ENCODE measurements around the gene DHRS4.

DHRS4 gene

DNA sequence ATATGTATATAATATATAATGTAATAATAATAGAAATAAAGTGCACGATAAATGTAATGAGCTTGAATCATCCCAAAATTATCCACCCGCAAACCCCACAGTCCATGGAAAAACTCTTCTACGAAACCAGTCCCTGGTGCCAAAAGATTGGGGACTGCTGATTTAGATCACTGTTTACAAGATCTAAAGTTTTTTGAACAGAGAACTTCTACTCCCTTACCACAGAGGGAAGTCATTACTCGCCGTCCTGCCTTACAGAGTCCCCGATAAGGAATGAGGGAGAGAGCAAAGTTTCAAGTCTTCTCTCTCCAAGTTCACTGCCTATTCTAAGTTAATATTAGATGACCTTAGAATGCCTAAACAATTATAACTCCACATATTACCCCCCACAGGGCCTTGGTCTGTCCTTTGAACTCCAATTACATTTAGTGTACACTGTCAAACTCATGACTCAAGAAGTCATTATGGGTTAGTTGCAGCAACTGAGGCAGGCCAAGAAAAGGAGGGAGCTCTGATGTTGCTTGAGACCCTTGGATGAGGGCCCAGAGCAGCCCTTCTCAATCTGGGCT, 21.8 kb upstream of the DHRS4 start:
- TF ChIP-seq CTCF (IDR thresholded peaks at IDR 0.05; ENCODE audit: insufficient read depth, low read length, missing control alignments): no peak
- ChIA-PET POLR2A (no interaction called here), CTCF (interaction anchor here (0.9 to 7.3 kb wide), 8 partner anchors 9 to 343 kb away, joined by 3 to 108 read pairs (median 12); no protein-coding TSS in a partner anchor)
- H3K4me3 ChIP-seq (ENCODE audit: low read depth, low read length): no peak overlapping the region
- DNase-seq (ENCODE audit: low read depth, low spot score): no peak

DNA sequence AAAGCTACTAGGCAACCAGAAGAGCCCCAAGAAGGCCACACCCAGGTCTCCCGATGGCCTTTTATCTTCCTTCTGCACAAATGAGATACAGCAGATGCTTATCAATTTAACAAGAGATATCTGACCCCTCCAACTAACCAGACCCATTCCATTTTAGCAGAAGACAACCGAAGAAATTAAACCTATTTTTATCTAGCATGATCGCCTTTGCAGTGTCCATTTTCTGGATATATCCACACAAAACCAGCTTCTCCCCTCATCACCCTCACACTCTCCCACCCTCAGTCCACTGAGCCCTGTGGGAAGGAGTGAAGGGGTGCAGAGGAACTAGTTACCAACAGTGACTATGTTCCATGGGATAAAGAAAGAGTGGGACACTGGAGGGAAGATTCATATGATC, 20.9 kb upstream of the DHRS4 start:
- ChIA-PET POLR2A (no interaction called here), CTCF (interaction anchor here (1.2 to 7.3 kb wide), 7 partner anchors 8 to 344 kb away, joined by 3 to 108 read pairs (median 8); no protein-coding TSS in a partner anchor)
- DNase-seq (ENCODE audit: low read depth, low spot score): no peak
- no peak overlapping the region for H3K4me3 ChIP-seq (ENCODE audit: low read depth, low read length)
- TF ChIP-seq CTCF (IDR thresholded peaks at IDR 0.05; ENCODE audit: insufficient read depth, low read length, missing control alignments): no peak

DNA sequence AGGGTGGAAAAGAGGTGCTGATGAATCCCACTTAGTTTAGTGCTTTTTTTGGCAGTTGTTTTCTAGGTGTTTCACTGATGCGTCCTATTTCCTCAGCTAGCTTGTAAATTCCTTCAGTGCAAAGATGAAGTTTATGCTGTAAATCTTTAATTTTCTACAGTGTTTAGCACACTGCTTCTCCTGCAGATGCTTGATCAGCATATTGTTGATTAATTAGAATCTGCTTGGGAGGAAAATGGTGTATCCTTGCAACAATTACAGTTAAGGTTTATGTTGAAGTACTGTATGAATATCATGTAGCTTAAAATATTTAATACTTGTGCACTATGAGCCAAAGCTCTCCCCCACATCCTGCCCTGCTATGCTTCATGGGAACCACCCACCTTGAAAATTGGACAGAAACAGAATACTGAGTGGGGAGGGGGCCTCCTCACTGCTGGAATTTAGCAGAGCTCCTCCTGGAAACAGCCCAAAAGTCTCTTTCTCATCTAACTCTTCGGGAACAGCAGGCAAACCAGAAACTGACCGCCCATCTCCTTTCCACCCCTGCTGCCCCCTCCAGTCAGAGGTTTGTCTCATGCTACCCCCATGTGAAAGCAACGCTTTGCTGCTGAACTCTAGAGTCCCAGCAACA, 20.3 kb upstream of the DHRS4 start:
- POLR2A ChIA-PET: no interaction called here

DNA sequence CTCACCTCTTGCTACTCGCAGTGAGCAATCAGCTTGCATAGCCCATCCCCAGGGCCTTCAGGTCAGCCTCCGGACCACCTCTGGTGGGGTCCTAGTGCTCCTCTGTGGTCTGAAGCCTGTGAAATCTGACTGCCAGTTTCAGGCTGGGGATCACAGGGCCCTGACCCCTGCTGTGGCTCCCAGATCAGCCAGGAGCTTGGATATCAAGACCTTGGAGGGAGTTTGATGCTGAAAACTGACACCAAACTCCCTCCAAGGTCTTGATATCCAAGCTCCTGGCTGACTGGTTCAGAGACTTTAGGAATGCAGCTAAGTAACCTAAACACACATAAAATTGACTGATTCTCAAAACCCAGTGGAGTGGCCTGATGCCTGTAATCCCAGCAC, 19.8 kb upstream of the DHRS4 start:
- POLR2A ChIA-PET: no interaction called here

More for the DNA sequence above, 20.3 kb upstream of the DHRS4 start:
- no peak for TF ChIP-seq CTCF (IDR thresholded peaks at IDR 0.05; ENCODE audit: insufficient read depth, low read length, missing control alignments)
- DNase-seq (ENCODE audit: low read depth, low spot score): no peak
- H3K4me3 ChIP-seq (ENCODE audit: low read depth, low read length): no peak overlapping the region
- CTCF ChIA-PET: interaction anchor here (0.8 to 7.3 kb wide), 8 partner anchors 9 to 344 kb away, joined by 3 to 108 read pairs (median 4); no protein-coding TSS in a partner anchor

GRCh38 chr14:23935158-23935557, 18.4 kb upstream of the DHRS4 start:
- POLR2A ChIA-PET: no interaction called here
- CTCF ChIA-PET: interaction anchor here (1.0 to 7.3 kb wide), 4 partner anchors 11 to 303 kb away, joined by 4 to 108 read pairs (median 31); partner anchors contain the start of gene DHRS4
- no peak overlapping the region for H3K4me3 ChIP-seq (ENCODE audit: low read depth, low read length)
- no peak for DNase-seq (ENCODE audit: low read depth, low spot score)
- TF ChIP-seq CTCF (IDR thresholded peaks at IDR 0.05; ENCODE audit: insufficient read depth, low read length, missing control alignments): no peak

More for the DNA sequence above, 19.8 kb upstream of the DHRS4 start:
- H3K4me3 ChIP-seq (ENCODE audit: low read depth, low read length): no peak overlapping the region
- CTCF ChIA-PET: interaction anchor here (0.8 to 7.3 kb wide), 7 partner anchors 10 to 345 kb away, joined by 3 to 108 read pairs (median 6); no protein-coding TSS in a partner anchor
- no peak for DNase-seq (ENCODE audit: low read depth, low spot score)
- TF ChIP-seq CTCF (IDR thresholded peaks at IDR 0.05; ENCODE audit: insufficient read depth, low read length, missing control alignments): no peak

GRCh38 chr14:23936084-23936829, 17.3 kb upstream of the DHRS4 start:
- no peak for DNase-seq (ENCODE audit: low read depth, low spot score)
- ChIA-PET CTCF (interaction anchor here (1.0 to 7.3 kb wide), 4 partner anchors 12 to 348 kb away, joined by 4 to 108 read pairs (median 4); partner anchors contain the start of gene DHRS4), POLR2A (no interaction called here)
- no peak for TF ChIP-seq CTCF (IDR thresholded peaks at IDR 0.05; ENCODE audit: insufficient read depth, low read length, missing control alignments)
- H3K4me3 ChIP-seq (ENCODE audit: low read depth, low read length): no peak overlapping the region
